Transverse colon (tissue), 4 donors: ENCODE results near the gene FAM53A.

ENCODE experiments used
- POLR2A ChIP-seq: fragments of 450-650 bp; IDR thresholded peaks from one replicate; pipeline ENCODE4 v1.6.1; 2016; ENCODE audit warnings: antibody characterized with exemption, mild to moderate bottlenecking, moderate library complexity
- POLR2AphosphoS5 ChIP-seq, 3 donors: sonication (generic); formaldehyde crosslinking; IDR thresholded peaks; one replicate each; pipeline ENCODE4 v1.6.1; 2016; ENCODE audit warnings: antibody characterized with exemption in 3 of 3
- TF ChIP-seq, protein P1 (sequence below), 5 experiments: fragments of 200-600 bp in 3 of 5; fragments of 450-650 bp in 2 of 5; sonication (generic) in 3 of 5; IDR thresholded peaks; 1 replicate in 2 of 5; 2 replicates in 3 of 5; pipeline ENCODE4 v1.5.1; 2016 to 2017; ENCODE audit warnings: antibody characterized with exemption in 5 of 5, inconsistent platforms in 3 of 5, mild to moderate bottlenecking in 2 of 5, moderate library complexity in 1 of 5

DNA sequence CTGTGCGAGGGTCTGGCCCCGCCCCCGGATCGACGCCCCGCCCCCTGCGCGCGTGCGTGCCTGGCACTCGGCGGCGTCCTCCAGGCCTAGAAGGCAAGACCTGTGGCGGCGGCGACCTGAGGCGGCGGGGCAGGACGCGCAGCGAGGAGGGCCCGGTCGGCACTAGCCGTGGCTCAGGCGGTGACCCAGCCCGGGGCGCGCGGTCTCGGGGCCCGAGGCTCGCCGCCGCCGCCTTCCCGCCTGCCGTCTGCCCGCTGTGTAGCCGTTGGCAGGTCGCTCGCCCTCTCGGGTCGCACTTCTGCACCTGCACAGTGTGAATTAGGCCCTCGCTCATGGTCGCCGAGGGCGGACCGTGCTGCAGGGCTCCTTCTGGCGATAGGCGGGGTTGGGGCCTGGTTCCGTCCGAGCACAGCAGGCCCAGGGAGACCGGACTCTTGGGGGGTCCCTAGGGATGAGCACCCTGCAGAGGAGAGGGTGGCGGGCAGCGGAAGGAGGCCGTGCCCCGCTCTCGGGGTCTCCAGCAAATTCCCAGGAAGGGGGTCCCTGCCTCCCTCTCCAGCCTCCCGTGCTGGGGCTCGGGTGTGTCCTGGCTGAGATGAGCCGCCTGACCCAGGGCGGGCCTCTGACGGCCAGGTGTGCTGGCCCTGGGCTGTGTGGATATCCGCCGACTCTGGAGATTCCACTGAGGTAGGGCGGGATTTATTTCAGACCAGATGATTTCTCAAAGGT, 557 bp upstream of the FAM53A start:
- TF ChIP-seq POLR2A (peak; percentile 9), POLR2AphosphoS5 (IDR thresholded peaks at IDR 0.05) (no peak)
- TF ChIP-seq, protein P1, sequence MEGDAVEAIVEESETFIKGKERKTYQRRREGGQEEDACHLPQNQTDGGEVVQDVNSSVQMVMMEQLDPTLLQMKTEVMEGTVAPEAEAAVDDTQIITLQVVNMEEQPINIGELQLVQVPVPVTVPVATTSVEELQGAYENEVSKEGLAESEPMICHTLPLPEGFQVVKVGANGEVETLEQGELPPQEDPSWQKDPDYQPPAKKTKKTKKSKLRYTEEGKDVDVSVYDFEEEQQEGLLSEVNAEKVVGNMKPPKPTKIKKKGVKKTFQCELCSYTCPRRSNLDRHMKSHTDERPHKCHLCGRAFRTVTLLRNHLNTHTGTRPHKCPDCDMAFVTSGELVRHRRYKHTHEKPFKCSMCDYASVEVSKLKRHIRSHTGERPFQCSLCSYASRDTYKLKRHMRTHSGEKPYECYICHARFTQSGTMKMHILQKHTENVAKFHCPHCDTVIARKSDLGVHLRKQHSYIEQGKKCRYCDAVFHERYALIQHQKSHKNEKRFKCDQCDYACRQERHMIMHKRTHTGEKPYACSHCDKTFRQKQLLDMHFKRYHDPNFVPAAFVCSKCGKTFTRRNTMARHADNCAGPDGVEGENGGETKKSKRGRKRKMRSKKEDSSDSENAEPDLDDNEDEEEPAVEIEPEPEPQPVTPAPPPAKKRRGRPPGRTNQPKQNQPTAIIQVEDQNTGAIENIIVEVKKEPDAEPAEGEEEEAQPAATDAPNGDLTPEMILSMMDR (IDR thresholded peaks at IDR 0.05), result no peak
